GM12878 (cell line): Measurements from ENCODE around the gene HMOX1. TPM values are rescaled to one million over a fixed set of nuclear protein-coding genes. Genes with fewer than 3 reads are reported as not detected.

ENCODE experiments used
- DPF2 ChIP-seq: fragments of 450-650 bp; IDR thresholded peaks from 2 replicates; pipeline ENCODE4 v1.6.1; 2017; ENCODE audit warnings: mild to moderate bottlenecking
- EP300 ChIP-seq, 2 experiments: fragments of 150-350 bp in 1 of 2; IDR thresholded peaks; 2 replicates each; pipeline ENCODE4 v1.6.1; 2011 to 2012; ENCODE audit warnings: low read depth in 2 of 2, low read length in 2 of 2, borderline replicate concordance in 1 of 2, improper control_type of control experiment in 1 of 2, inconsistent platforms in 1 of 2; ENCODE audit not compliant: control insufficient read depth in 1 of 2
- GATAD2B ChIP-seq: fragments of 450-650 bp; conservative IDR thresholded peaks from 2 replicates; pipeline ENCODE4 v1.6.1; 2017; ENCODE audit warnings: low read depth, mild to moderate bottlenecking, moderate library complexity
- HDGF ChIP-seq: fragments of 450-650 bp; IDR thresholded peaks from 2 replicates; pipeline ENCODE4 v1.6.1; 2016; ENCODE audit warnings: antibody characterized with exemption
- PRDM15 ChIP-seq: fragments of 450-650 bp; formaldehyde crosslinking; IDR thresholded peaks from 2 replicates; pipeline ENCODE4 v1.4.0; 2020; ENCODE audit warnings: mild to moderate bottlenecking, moderate library complexity
- RUNX3 ChIP-seq: IDR thresholded peaks from 2 replicates; pipeline ENCODE4 v1.6.1; 2012; ENCODE audit warnings: low read length, inconsistent platforms
- SIX5 ChIP-seq: IDR thresholded peaks from 2 replicates; pipeline ENCODE4 v1.6.1; 2011; ENCODE audit warnings: mild to moderate bottlenecking, low read depth, low read length, moderate library complexity; ENCODE audit not compliant: severe bottlenecking
- SMC3 ChIP-seq: IDR thresholded peaks from 2 replicates; pipeline ENCODE4 v1.6.1; 2011; ENCODE audit warnings: low read length, improper control_type of control experiment, borderline replicate concordance
- SPI1 ChIP-seq: IDR thresholded peaks from 2 replicates; pipeline ENCODE4 v1.6.1; 2011; ENCODE audit warnings: low read depth, mild to moderate bottlenecking, low read length, moderate library complexity, borderline replicate concordance; ENCODE audit not compliant: insufficient read depth
- TCF3 ChIP-seq: IDR thresholded peaks from 2 replicates; pipeline ENCODE4 v1.6.1; 2012; ENCODE audit warnings: low read depth, mild to moderate bottlenecking, low read length, borderline replicate concordance; ENCODE audit not compliant: insufficient read depth
- ZNF217 ChIP-seq: fragments of 450-650 bp; IDR thresholded peaks from 2 replicates; pipeline ENCODE4 v1.6.1; 2017; ENCODE audit warnings: antibody characterized with exemption, mild to moderate bottlenecking
- polyA plus RNA-seq, 11 experiments: library from polyadenylated mRNA; depleted of rRNA in 4 of 11; unstranded in 6 of 11; stranded (reverse) in 5 of 11; fragments of >200 nt; fragmentation: Nextera tagmentation in 4 of 11; fragmentation: Illumina TruSeq in 1 of 11; extraction: Ambion mirVana in 4 of 11; extraction: Trizol in 1 of 11; gene quantifications; 1 replicate in 1 of 11; 2 replicates in 10 of 11; pipeline versions ENCODE4 v1.2.1 to v1.2.3, GENCODE V29; 2011 to 2016; ENCODE audit warnings: inconsistent platforms in 2 of 11, missing spikeins in 2 of 11, low read depth in 1 of 11
- total RNA-seq, 4 experiments: library from RNA; depleted of rRNA in 3 of 4; stranded (reverse); fragments of >200 nt in 3 of 4; fragmentation: Illumina TruSeq in 1 of 4; extraction: Trizol in 1 of 4; gene quantifications; 2 replicates each; pipeline versions ENCODE4 v1.2.1 to v1.2.3, GENCODE V29; 2013 to 2021

The HMOX1 gene
- total and polyA plus RNA-seq, 10 of the 15 experiments (the other 5 are each of a cell fraction or from before 2014, with no cell fraction given): 1.5 to 36.7 (median 18.8) TPM

DNA sequence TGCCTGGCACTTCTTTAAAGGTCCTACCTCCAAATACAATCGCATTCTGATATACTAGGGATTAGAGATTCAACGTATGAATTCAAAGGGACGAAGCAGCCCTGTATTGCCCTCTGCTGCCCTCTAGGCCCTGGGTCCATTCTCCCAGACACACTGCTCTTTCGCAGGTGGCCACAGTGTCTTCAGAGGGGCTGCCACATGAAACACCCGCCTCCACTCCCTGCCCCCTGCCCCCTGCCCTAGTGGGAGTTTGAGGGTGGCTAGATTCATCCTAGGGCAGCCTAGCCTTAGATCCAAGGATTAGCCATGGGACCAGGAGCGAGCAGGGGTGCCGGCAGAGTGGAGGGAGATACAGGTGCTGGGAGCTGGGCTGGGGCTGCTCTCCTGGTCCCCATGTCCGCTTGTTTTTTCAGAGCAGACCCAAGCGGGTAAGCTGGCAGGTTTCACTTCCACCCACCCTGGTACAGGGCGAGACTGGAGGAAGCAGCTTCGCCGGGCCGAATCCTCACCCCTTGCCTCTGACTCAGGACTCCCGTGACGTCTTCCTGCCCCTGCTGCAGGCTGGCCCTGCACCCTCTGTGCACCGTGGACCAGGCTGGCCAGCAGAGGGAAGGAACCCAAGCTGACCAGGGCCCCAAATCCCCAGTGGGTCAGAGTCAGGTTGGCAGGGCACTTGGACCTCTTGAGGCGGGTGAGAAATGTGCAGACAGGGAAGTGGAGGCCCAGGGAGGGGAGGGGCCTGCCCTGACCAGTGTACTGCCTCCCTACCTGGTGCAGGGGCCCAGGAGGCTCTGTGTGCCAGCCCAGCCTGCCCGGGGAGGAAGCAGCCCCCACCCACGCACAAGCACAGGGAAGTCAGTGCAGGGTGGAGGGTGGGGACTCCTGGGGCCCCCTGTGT is 28.4 kb upstream of the HMOX1 start (continued):
- TF ChIP-seq PRDM15 (CRISPR knock-in tag): no peak
- TF ChIP-seq TCF3: no peak
- no peak for TF ChIP-seq SIX5
- no peak for TF ChIP-seq RUNX3
- TF ChIP-seq SPI1: peak; percentile 67
- no peak for TF ChIP-seq SMC3
- TF ChIP-seq DPF2: peak; percentile 64; the same call in 1 of the 2 replicates
- no peak for TF ChIP-seq EP300 (IDR thresholded peaks at IDR 0.05; ENCODE audit: borderline replicate concordance in 1 of 2, control insufficient read depth in 1 of 2, low read depth in 2 of 2, low read length in 2 of 2)
- TF ChIP-seq ZNF217: no peak
- TF ChIP-seq GATAD2B: peak; percentile 56
- TF ChIP-seq HDGF: peak; percentile 51; the same call in 1 of the 2 replicates
- TF ChIP-seq, all 136 proteins: peak for 12
